MM.1S (cell line): ENCODE data around the gene ATP5F1C.

Experiments used
- CTCF ChIP-seq: fragments of 300-600 bp; sonication (generic); IDR thresholded peaks from 2 replicates; pipeline ENCODE4 v1.5.1; 2016; ENCODE audit warnings: antibody characterized with exemption, low read length, mixed read lengths
- EZH2 ChIP-seq: fragments of 300-600 bp; sonication (generic); optimal IDR thresholded peaks from 2 replicates; pipeline ENCODE3; 2017; ENCODE audit warnings: low read depth, mild to moderate bottlenecking, antibody characterized with exemption, low read length, mixed read lengths

GRCh38 chr10:7788639-7789286 is 786 bp downstream of the ATP5F1C start:
- TF ChIP-seq EZH2 = no peak
- no peak for TF ChIP-seq CTCF
